K562 (cell line): ENCODE data around the gene ADAM8. TPM values are rescaled to one million over a fixed set of nuclear protein-coding genes. Genes with fewer than 3 reads are reported as not detected.

Experiments used
- ATAC-seq: fragments of 200-7000 bp; cut with Tn5 transposase; 3 replicates; pipeline ENCODE4 v1.9.1; 2020; ENCODE audit warnings: moderate library complexity
- BruUV-seq: library from RNA; stranded (reverse); fragments of 400-500 nt; replicated peaks from 2 replicates; lab custom pipeline; 2021; lab: Mats Ljungman, UMichigan
- CTCF ChIA-PET: fragments of 300-600 bp; formaldehyde crosslinking; extraction: SDS; loops from one replicate; lab custom pipeline; 2021; ENCODE audit warnings: low intra/inter-chr PET ratio; lab: Yijun Ruan, JAX
- POLR2A ChIA-PET: fragments of 300-600, 350-650 bp; sonication (Branson Sonifier 250); formaldehyde crosslinking; extraction: SDS; loops from one replicate; lab custom pipeline; 2021; ENCODE audit warnings: antibody characterized with exemption, inconsistent platforms; lab: Yijun Ruan, JAX
- DNase-seq, 4 experiments: peaks; one replicate each; pipeline versions ENCODE4 v3.0.0 to v3.0.0-alpha.2; 2011 to 2018; ENCODE audit warnings: low spot score in 3 of 4, mixed read lengths in 3 of 4; ENCODE audit errors: extremely low read depth in 1 of 4
- FAIRE-seq: peaks from 2 replicates; lab custom pipeline; 2011; peaks lifted over from hg19 to GRCh38; lab: Jason Lieb, UNC
- H2AFZ ChIP-seq: 2 replicates; pipeline ENCODE4 v1.6.0; 2011; ENCODE audit warnings: low read depth, low read length, control low read depth, inconsistent platforms
- H3K27ac ChIP-seq: fragments of 200-600 bp; 3 replicates; pipeline ENCODE4 v1.8.0; 2011; ENCODE audit warnings: low read depth, mild to moderate bottlenecking, control low read depth, inconsistent platforms, low read length, moderate library complexity, mixed read lengths; ENCODE audit errors: extremely low read depth
- H3K27me3 ChIP-seq, 2 experiments: fragments of 300-600 bp in 1 of 2; 2 replicates in 1 of 2; 3 replicates in 1 of 2; pipeline versions ENCODE4 v1.6.0 to v1.8.0; 2011; ENCODE audit warnings: inconsistent platforms in 2 of 2, low read length in 2 of 2, mild to moderate bottlenecking in 1 of 2, mixed read lengths in 1 of 2, moderate library complexity in 1 of 2; ENCODE audit not compliant: control insufficient read depth in 2 of 2, insufficient read depth in 2 of 2
- H3K36me3 ChIP-seq: fragments of 300-600 bp; 3 replicates; pipeline ENCODE4 v1.8.0; 2011; ENCODE audit warnings: mild to moderate bottlenecking, low read length, inconsistent platforms; ENCODE audit not compliant: control insufficient read depth, insufficient read depth
- H3K4me1 ChIP-seq, 2 experiments: fragments of 200-600 bp in 1 of 2; replicated peaks in 1 of 2; 2 replicates in 1 of 2; 3 replicates in 1 of 2; pipeline versions ENCODE4 v1.5.1 to v1.8.0; 2011; ENCODE audit warnings: inconsistent platforms in 2 of 2, low read length in 2 of 2, mild to moderate bottlenecking in 1 of 2, mixed read lengths in 1 of 2, moderate library complexity in 1 of 2; ENCODE audit not compliant: control insufficient read depth in 2 of 2, insufficient read depth in 2 of 2
- H3K4me2 ChIP-seq: 2 replicates; pipeline ENCODE4 v1.6.1; 2011; ENCODE audit warnings: low read length, control low read depth, inconsistent platforms, mixed read lengths; ENCODE audit not compliant: insufficient read depth
- H3K4me3 ChIP-seq: fragments of 200-600 bp; sonication (generic), shearing (Covaris generic); 2 replicates; pipeline ENCODE4 v1.5.1; 2016; ENCODE audit warnings: control low read depth, inconsistent platforms
- H3K79me2 ChIP-seq: fragments of 200-600 bp; 3 replicates; pipeline ENCODE4 v1.8.0; 2011; ENCODE audit warnings: low read length, inconsistent platforms; ENCODE audit not compliant: control insufficient read depth, insufficient read depth
- H3K9ac ChIP-seq, 2 experiments: 2 replicates each; pipeline versions ENCODE4 v1.6.0 to v1.6.1; 2011; ENCODE audit warnings: low read depth in 2 of 2, low read length in 2 of 2, control low read depth in 1 of 2, inconsistent platforms in 1 of 2, mild to moderate bottlenecking in 1 of 2, mixed read lengths in 1 of 2; ENCODE audit not compliant: insufficient read depth in 1 of 2
- H3K9me1 ChIP-seq: one replicate; pipeline ENCODE4 v1.6.0; 2011; ENCODE audit warnings: inconsistent platforms, mild to moderate bottlenecking, low read length, moderate library complexity; ENCODE audit not compliant: control insufficient read depth, insufficient read depth
- H3K9me3 ChIP-seq: replicated peaks from 2 replicates; pipeline ENCODE4 v1.5.1; 2011; ENCODE audit warnings: low read depth, low read length, inconsistent platforms; ENCODE audit not compliant: control insufficient read depth, insufficient read depth
- H4K20me1 ChIP-seq: replicated peaks from 2 replicates; pipeline ENCODE4 v1.6.1; 2011; ENCODE audit warnings: low read length, inconsistent platforms, mixed read lengths; ENCODE audit not compliant: control insufficient read depth, insufficient read depth
- GABPA ChIP-seq: fragments of 200-800 bp; sonication (Bioruptor generic); conservative IDR thresholded peaks from 2 replicates; pipeline ENCODE4 v1.6.1; 2016; ENCODE audit warnings: low read depth, missing genetic modification characterization, missing compliant biosample characterization
- MCM2 ChIP-seq: fragments of 450-650 bp; IDR thresholded peaks from 2 replicates; pipeline ENCODE4 v1.6.1; 2017; ENCODE audit warnings: low read depth, mild to moderate bottlenecking
- NFIX ChIP-seq: fragments of 250-450 bp; sonication (Bioruptor Pico); IDR thresholded peaks from 2 replicates; pipeline ENCODE4 v1.4.0; 2020; ENCODE audit warnings: low read depth, mild to moderate bottlenecking, moderate library complexity
- YBX1 ChIP-seq: fragments of 450-650 bp; IDR thresholded peaks from 2 replicates; pipeline ENCODE4 v1.7.1; 2016; ENCODE audit warnings: mild to moderate bottlenecking
- ZBTB7A ChIP-seq: IDR thresholded peaks from 2 replicates; pipeline ENCODE4 v1.6.1; 2011; ENCODE audit warnings: low read depth, mild to moderate bottlenecking, low read length, moderate library complexity, borderline replicate concordance; ENCODE audit not compliant: control insufficient read depth
- ZNF318 ChIP-seq, 2 experiments: fragments of 450-650 bp; IDR thresholded peaks; 2 replicates each; pipeline ENCODE4 v1.6.1; 2016; ENCODE audit warnings: mild to moderate bottlenecking in 2 of 2, borderline replicate concordance in 1 of 2, low read depth in 1 of 2, moderate library complexity in 1 of 2
- WGBS: fragments of 100-300 bp; shearing (Covaris generic); methylation state at CpG from one replicate; pipeline ENCODE4 v1.1.6; 2016; ENCODE audit warnings: low coverage, mixed read lengths; ENCODE audit not compliant: insufficient coverage; ENCODE audit errors: missing lambda C conversion rate; 5-methylcytosine and 5-hydroxymethylcytosine counted together
- in situ Hi-C: fragments of 300-500 bp; cut with MboI; formaldehyde crosslinking; loops from 4 replicates; pipeline ENCODE4 v1.15.0; 2018; ENCODE audit warnings: inconsistent platforms, mixed read lengths
- intact Hi-C: fragments of 100-400 bp; cut with micrococcal nuclease; formaldehyde crosslinking; loops from 2 replicates; pipeline ENCODE4 v1.14.2; 2022
- polyA plus RNA-seq, 8 experiments: library from polyadenylated mRNA; depleted of rRNA in 4 of 8; stranded (reverse) in 5 of 8; unstranded in 3 of 8; fragments of >200 nt; fragmentation: Nextera tagmentation in 2 of 8; fragmentation: Illumina TruSeq in 1 of 8; extraction: Ambion mirVana in 2 of 8; extraction: Trizol in 1 of 8; gene quantifications; 2 replicates each; pipeline versions ENCODE4 v1.2.1 to v1.2.3, GENCODE V29; 2011 to 2014; ENCODE audit warnings: inconsistent platforms in 1 of 8, missing spikeins in 1 of 8
- total RNA-seq, 7 experiments: library from RNA; depleted of rRNA in 6 of 7; stranded (reverse); fragments of >200 nt in 6 of 7; fragmentation: Illumina TruSeq in 2 of 7; extraction: Trizol in 2 of 7; gene quantifications; 2 replicates each; pipeline versions ENCODE4 v1.2.1 to v1.2.3, GENCODE V29; 2011 to 2021; ENCODE audit warnings: low replicate concordance in 1 of 7
- TF ChIP-seq, protein P1 (sequence below): sonication (generic); formaldehyde crosslinking; IDR thresholded peaks from 2 replicates; pipeline ENCODE4 v1.8.0; 2023; ENCODE audit warnings: mild to moderate bottlenecking, missing genetic modification reagents

Gene ADAM8
- total and polyA plus RNA-seq, 9 of the 15 experiments (the other 6 are each of a cell fraction or from before 2014, with no cell fraction given) = 0.07 to 7.0 (median 1.1) TPM

DNA sequence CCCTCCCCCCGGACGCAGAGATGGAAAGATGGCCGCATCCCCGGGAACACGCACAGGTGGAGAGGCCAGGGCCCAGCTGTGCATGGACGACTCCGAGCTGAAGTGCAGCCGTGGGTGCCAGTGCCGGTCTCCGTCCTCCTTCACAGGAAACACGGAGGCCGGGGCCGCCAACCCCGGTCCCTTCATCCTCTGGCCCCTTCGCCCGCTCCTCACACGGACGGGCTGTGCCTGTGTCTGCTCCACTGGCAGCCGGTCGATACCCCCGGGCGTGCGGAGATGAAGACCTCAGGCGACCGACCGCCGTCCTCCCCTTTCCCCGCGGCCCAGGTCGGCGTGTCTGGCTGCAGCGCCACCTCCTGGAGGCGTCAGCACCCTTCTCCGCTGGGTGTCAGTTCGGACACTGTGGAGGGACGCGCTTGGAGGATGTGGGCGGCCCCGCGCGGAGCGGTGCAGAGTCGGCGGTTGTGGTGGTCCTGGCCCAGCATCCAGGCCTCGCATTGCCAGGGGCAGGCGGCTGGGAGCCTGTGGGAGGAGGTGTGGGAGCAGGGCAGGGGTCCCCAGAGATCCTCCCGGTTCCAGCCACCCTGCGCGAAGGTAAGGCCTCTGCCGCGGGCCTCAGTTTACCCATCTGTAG lies 41.9 kb upstream of the ADAM8 start:
- in situ Hi-C loops = no loop called here
- intact Hi-C loops = no loop called here
- CTCF ChIA-PET = interaction anchor here (0.7 kb wide), 1 partner anchor 61 kb away, joined by 3 read pairs; no protein-coding TSS in a partner anchor
- TF ChIP-seq MCM2 (no peak), ZNF318 (IDR thresholded peaks at IDR 0.05; ENCODE audit: borderline replicate concordance in 1 of 2, low read depth in 1 of 2) (no peak), GABPA (tag) (no peak), NFIX (CRISPR knock-in tag) (no peak), ZBTB7A (peak; percentile 61; the same call in 1 of the 2 replicates), YBX1 (no peak)
- TF ChIP-seq, protein P1, sequence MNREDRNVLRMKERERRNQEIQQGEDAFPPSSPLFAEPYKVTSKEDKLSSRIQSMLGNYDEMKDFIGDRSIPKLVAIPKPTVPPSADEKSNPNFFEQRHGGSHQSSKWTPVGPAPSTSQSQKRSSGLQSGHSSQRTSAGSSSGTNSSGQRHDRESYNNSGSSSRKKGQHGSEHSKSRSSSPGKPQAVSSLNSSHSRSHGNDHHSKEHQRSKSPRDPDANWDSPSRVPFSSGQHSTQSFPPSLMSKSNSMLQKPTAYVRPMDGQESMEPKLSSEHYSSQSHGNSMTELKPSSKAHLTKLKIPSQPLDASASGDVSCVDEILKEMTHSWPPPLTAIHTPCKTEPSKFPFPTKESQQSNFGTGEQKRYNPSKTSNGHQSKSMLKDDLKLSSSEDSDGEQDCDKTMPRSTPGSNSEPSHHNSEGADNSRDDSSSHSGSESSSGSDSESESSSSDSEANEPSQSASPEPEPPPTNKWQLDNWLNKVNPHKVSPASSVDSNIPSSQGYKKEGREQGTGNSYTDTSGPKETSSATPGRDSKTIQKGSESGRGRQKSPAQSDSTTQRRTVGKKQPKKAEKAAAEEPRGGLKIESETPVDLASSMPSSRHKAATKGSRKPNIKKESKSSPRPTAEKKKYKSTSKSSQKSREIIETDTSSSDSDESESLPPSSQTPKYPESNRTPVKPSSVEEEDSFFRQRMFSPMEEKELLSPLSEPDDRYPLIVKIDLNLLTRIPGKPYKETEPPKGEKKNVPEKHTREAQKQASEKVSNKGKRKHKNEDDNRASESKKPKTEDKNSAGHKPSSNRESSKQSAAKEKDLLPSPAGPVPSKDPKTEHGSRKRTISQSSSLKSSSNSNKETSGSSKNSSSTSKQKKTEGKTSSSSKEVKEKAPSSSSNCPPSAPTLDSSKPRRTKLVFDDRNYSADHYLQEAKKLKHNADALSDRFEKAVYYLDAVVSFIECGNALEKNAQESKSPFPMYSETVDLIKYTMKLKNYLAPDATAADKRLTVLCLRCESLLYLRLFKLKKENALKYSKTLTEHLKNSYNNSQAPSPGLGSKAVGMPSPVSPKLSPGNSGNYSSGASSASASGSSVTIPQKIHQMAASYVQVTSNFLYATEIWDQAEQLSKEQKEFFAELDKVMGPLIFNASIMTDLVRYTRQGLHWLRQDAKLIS (CRISPR knock-in tag) = no peak

More for the DNA sequence above, 41.9 kb upstream of the ADAM8 start:
- H3K4me2 ChIP-seq = peak overlapping the region; percentile 82
- H3K9me1 ChIP-seq = no peaks in the 10 kb centered on the region
- FAIRE-seq = peak; percentile 73
- ATAC-seq = peak; percentile 99
- no peak overlapping the region for H3K27ac ChIP-seq
- no peaks in the 10 kb centered on the region for H4K20me1 ChIP-seq
- peak; percentile 60 to 82 (median 62) for DNase-seq
- H3K36me3 ChIP-seq = no peaks in the 10 kb centered on the region
- H3K9ac ChIP-seq = peak overlapping the region; percentile 49 to 92; a peak in 3 of 4 replicates
- H3K27me3 ChIP-seq = no peaks in the 10 kb centered on the region
- H3K9me3 ChIP-seq = no peaks in the 10 kb centered on the region
- no peaks in the 10 kb centered on the region for H3K79me2 ChIP-seq
- peak overlapping the region; percentile 41 for H3K4me3 ChIP-seq
- 11% methylated on average over 16 of the region's 51 CpGs for WGBS
- peaks cover 0 to 26% of the 10 kb centered on the region in 2 experiments; a peak in 4 of 5 replicates for H3K4me1 ChIP-seq
- H2AFZ ChIP-seq = peak overlapping the region; percentile 94
- BruUV-seq = no TSS peak
- POLR2A ChIA-PET = no interaction called here
